B cell (primary cell): ENCODE data around the gene KCNMB3. TPM values are rescaled to one million over a fixed set of nuclear protein-coding genes. Genes with fewer than 3 reads are reported as not detected.

Experiments
- ATAC-seq: fragments of 200-7000 bp; cut with Tn5 transposase; one replicate; pipeline ENCODE4 v1.10.0; 2021; ENCODE audit warnings: low read depth, mild to moderate bottlenecking, moderate number of reproducible peaks, moderate library complexity
- CTCF ChIA-PET: fragments of 350-600 bp; sonication (Branson Sonifier 250); formaldehyde crosslinking; loops from one replicate; lab custom pipeline; 2021; ENCODE audit warnings: antibody characterized with exemption, inconsistent platforms; lab: Charles Lee
- POLR2A ChIA-PET: fragments of 350-600 bp; sonication (Branson Sonifier 250); formaldehyde crosslinking; loops from one replicate; lab custom pipeline; 2021; ENCODE audit warnings: antibody characterized with exemption; lab: Charles Lee
- DNase-seq: peaks from one replicate; pipeline ENCODE4 v3.0.0; 2013
- H2AFZ ChIP-seq: 2 replicates; pipeline ENCODE4 v1.6.1; 2012; ENCODE audit warnings: mild to moderate bottlenecking, low read depth, low read length; ENCODE audit not compliant: insufficient read depth, poor library complexity, severe bottlenecking
- H3K27ac ChIP-seq, 2 donors: 1 replicate in 1 of 2; 2 replicates in 1 of 2; pipeline ENCODE4 v1.5.1; 2012 to 2013; ENCODE audit warnings: low read length in 2 of 2, mild to moderate bottlenecking in 2 of 2, moderate library complexity in 1 of 2
- H3K27me3 ChIP-seq, 4 experiments: fragments of 200-600 bp in 1 of 4; sonication (generic) in 1 of 4; replicated peaks in 1 of 4; 1 replicate in 2 of 4; 2 replicates in 2 of 4; pipeline versions ENCODE4 v1.6.1 to v1.7.0; 2013 to 2016; ENCODE audit warnings: low read length in 3 of 4, mild to moderate bottlenecking in 2 of 4, mixed read lengths in 1 of 4, moderate library complexity in 1 of 4; ENCODE audit not compliant: insufficient read depth in 4 of 4, control insufficient read depth in 3 of 4; ENCODE audit errors: control extremely low read depth in 1 of 4
- H3K36me3 ChIP-seq, 2 experiments: replicated peaks in 1 of 2; 1 replicate in 1 of 2; 2 replicates in 1 of 2; pipeline versions ENCODE4 v1.6.1 to v1.7.1; 2013; ENCODE audit warnings: low read length in 1 of 2; ENCODE audit not compliant: insufficient read depth in 2 of 2, control insufficient read depth in 1 of 2; ENCODE audit errors: control extremely low read depth in 1 of 2, extremely low read depth in 1 of 2
- H3K4me1 ChIP-seq, 2 donors: fragments of 200-600 bp in 1 of 2; sonication (generic) in 1 of 2; 1 replicate in 1 of 2; 2 replicates in 1 of 2; pipeline versions ENCODE4 v1.5.1 to v1.6.1; 2013 to 2017; ENCODE audit warnings: low read length in 2 of 2; ENCODE audit not compliant: control insufficient read depth in 2 of 2, insufficient read depth in 2 of 2
- H3K4me2 ChIP-seq: replicated peaks from 2 replicates; pipeline ENCODE3; 2012; ENCODE audit warnings: mild to moderate bottlenecking, low read depth, low read length; ENCODE audit not compliant: poor library complexity, severe bottlenecking
- H3K4me3 ChIP-seq, 5 experiments: fragments of 200-600 bp in 1 of 5; sonication (generic) in 1 of 5; 1 replicate in 3 of 5; 2 replicates in 2 of 5; pipeline versions ENCODE4 v1.5.1 to v1.7.0; 2011 to 2016; ENCODE audit warnings: low read length in 4 of 5, mild to moderate bottlenecking in 4 of 5, low read depth in 2 of 5, control low read depth in 1 of 5, moderate library complexity in 1 of 5; ENCODE audit not compliant: insufficient read depth in 1 of 5; ENCODE audit errors: control extremely low read depth in 1 of 5, extremely low read depth in 1 of 5
- H3K79me2 ChIP-seq: fragments of 200-600 bp; sonication (generic); one replicate; pipeline ENCODE4 v1.6.0; 2016; ENCODE audit warnings: low read length; ENCODE audit not compliant: control insufficient read depth, insufficient read depth
- H3K9ac ChIP-seq: fragments of 200-600 bp; sonication (generic); 2 replicates; pipeline ENCODE4 v1.6.1; 2017; ENCODE audit warnings: mild to moderate bottlenecking, low read length, moderate library complexity
- H3K9me3 ChIP-seq, 3 donors: one replicate each; pipeline versions ENCODE4 v1.6.1 to v1.7.1; 2013; ENCODE audit warnings: low read length in 2 of 3; ENCODE audit not compliant: control insufficient read depth in 2 of 3, insufficient read depth in 1 of 3; ENCODE audit errors: control extremely low read depth in 1 of 3
- H4K20me1 ChIP-seq: 2 replicates; pipeline ENCODE4 v1.6.0; 2012; ENCODE audit warnings: mild to moderate bottlenecking, low read length; ENCODE audit not compliant: insufficient read depth, control insufficient read depth, poor library complexity, severe bottlenecking
- H3K27ac Mint-ChIP-seq: one replicate; pipeline ENCODE4 v1.8.0; 2021; ENCODE audit warnings: mixed read lengths
- H3K27me3 Mint-ChIP-seq: one replicate; pipeline ENCODE4 v1.8.0; 2021; ENCODE audit warnings: mixed read lengths
- H3K4me1 Mint-ChIP-seq: one replicate; pipeline ENCODE4 v1.8.0; 2021; ENCODE audit warnings: mixed read lengths
- H3K4me3 Mint-ChIP-seq: one replicate; pipeline ENCODE4 v1.8.0; 2021; ENCODE audit warnings: mixed read lengths
- H3K9me3 Mint-ChIP-seq: one replicate; pipeline ENCODE4 v1.8.0; 2022; ENCODE audit warnings: mixed read lengths; ENCODE audit not compliant: insufficient read depth
- CTCF ChIP-seq: fragments of 200-600 bp; IDR thresholded peaks from one replicate; pipeline ENCODE4 v1.8.0; 2022; ENCODE audit warnings: antibody characterized with exemption, mild to moderate bottlenecking
- EZH2 ChIP-seq: IDR thresholded peaks from 2 replicates; pipeline ENCODE4 v1.6.1; 2012; ENCODE audit warnings: borderline replicate concordance, low read depth, mild to moderate bottlenecking, moderate library complexity, low read length; ENCODE audit not compliant: insufficient read depth, poor library complexity, severe bottlenecking
- WGBS: methylation state at CpG from one replicate; pipeline ENCODE4 v1.1.5; 2013; ENCODE audit warnings: missing lambda C conversion rate; ENCODE audit not compliant: insufficient coverage; 5-methylcytosine and 5-hydroxymethylcytosine counted together
- intact Hi-C: fragments of 100-400 bp; cut with micrococcal nuclease; formaldehyde crosslinking; loops from one replicate; pipeline ENCODE4 v1.10.0; 2022
- polyA plus RNA-seq: library from polyadenylated mRNA; depleted of rRNA; stranded (reverse); fragments of >200 nt; gene quantifications from 2 replicates; pipeline ENCODE4 v1.2.3, GENCODE V29; 2012
- total RNA-seq, 2 donors: library from RNA; stranded (reverse); fragments of 120-200 nt in 1 of 2; gene quantifications; 1 replicate in 1 of 2; 2 replicates in 1 of 2; pipeline versions ENCODE4 v1.2.3 to v1.2.4, GENCODE V29; 2013 to 2022

The KCNMB3 gene
- total and polyA plus RNA-seq, 2 donors (not counting 1 experiment from before 2014, with no cell fraction given), result 3.5 to 5.7 TPM

- ATAC-seq (no peak), DNase-seq (no peak)
- no peak for TF ChIP-seq EZH2
- TF ChIP-seq CTCF, result no peak
- Histone ChIP-seq H3K9ac (no peak overlapping the region), H3K36me3 (peaks cover 7 to 26% of the 10 kb centered on the region in 2 experiments), H3K9me3 (no peaks in the 10 kb centered on the region), H3K27me3 (no peaks in the 10 kb centered on the region), H3K79me2 (peaks cover 17% of the 10 kb centered on the region), H3K4me1 (peaks cover 8 to 11% of the 10 kb centered on the region in 2 donors), H3K27ac (no peak overlapping the region), H3K4me3 (no peak overlapping the region), H4K20me1 (no peaks in the 10 kb centered on the region), H2AFZ (no peak overlapping the region), H3K4me2 (no peak overlapping the region)
- Mint-ChIP-seq H3K9me3 (no peaks in the 10 kb centered on the region), H3K4me1 (peaks cover 17% of the 10 kb centered on the region), H3K4me3 (no peak overlapping the region), H3K27ac (no peak overlapping the region), H3K27me3 (no peaks in the 10 kb centered on the region)
- ChIA-PET CTCF (interaction anchor here (1.1 kb wide), 1 partner anchor 95 kb away, joined by 4 read pairs; no protein-coding TSS in a partner anchor), POLR2A (no interaction called here)
- intact Hi-C loops, result no loop called here
- 86% methylated on average over 1 of the region's 2 CpGs for WGBS
These were observed 50.1 kb downstream of the KCNMB3 start for GRCh38 chr3:179200790-179201189.

DNA sequence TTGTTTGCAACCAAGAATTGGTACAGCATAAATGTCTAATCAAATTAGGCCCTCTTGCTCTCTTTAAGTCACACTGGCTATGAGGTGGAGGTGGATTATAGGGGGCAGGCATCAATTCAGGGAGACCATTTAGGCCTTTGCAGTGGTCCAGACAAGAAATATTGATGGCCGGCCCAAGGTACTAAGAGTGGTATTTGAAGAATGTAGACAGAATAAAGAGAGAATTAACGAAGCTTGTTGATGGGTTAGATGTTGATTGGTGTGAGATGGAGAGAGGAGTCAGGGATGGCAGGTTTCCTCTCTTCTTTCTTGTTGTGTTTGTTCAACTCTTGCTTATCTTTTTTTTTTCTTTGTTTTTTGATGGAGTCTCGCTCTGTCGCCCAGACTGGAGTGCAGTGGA lies 54.2 kb downstream of the KCNMB3 start:
- no peak for TF ChIP-seq EZH2
- TF ChIP-seq CTCF, result no peak
- Mint-ChIP-seq H3K27ac (peak overlapping the region; percentile 16), H3K4me3 (peak overlapping the region; percentile 32), H3K27me3 (no peaks in the 10 kb centered on the region), H3K4me1 (peaks cover 45% of the 10 kb centered on the region), H3K9me3 (no peaks in the 10 kb centered on the region)
- ChIA-PET CTCF (interaction anchor here (0.7 to 1.5 kb wide), 2 partner anchors 91 to 181 kb away, joined by 3 to 4 read pairs; no protein-coding TSS in a partner anchor), POLR2A (interaction anchor here (1.5 kb wide), 1 partner anchor 48 kb away, joined by 4 read pairs; the partner anchor contains the start of gene PIK3CA)
- Histone ChIP-seq H3K27ac (peak overlapping the region in 1 of 2 donors; percentile 46), H3K4me3 (no peak overlapping the region), H3K27me3 (no peaks in the 10 kb centered on the region), H3K9me3 (no peaks in the 10 kb centered on the region), H3K9ac (no peak overlapping the region), H3K4me2 (no peak overlapping the region), H2AFZ (no peak overlapping the region), H4K20me1 (peaks cover 14% of the 10 kb centered on the region), H3K79me2 (peaks cover 56% of the 10 kb centered on the region), H3K4me1 (peaks cover 17 to 29% of the 10 kb centered on the region in 2 donors), H3K36me3 (peaks cover 3 to 11% of the 10 kb centered on the region in 2 experiments)
- DNase-seq, result no peak
- ATAC-seq, result no peak
- intact Hi-C loops, result loop anchor here (1.0 to 5.0 kb wide), 3 partner anchors 16 to 179 kb away; no protein-coding TSS in a partner anchor
- 89% methylated on average over 1 of the region's 4 CpGs for WGBS
